DMS53 treated with DMSO at 0.1 percent for 48 hours (cell line): ENCODE measurements around the gene AGRN.
A peak's percentile ranks its signal among the peaks of the same experiment; 100 is the strongest.
"Not testable (repeated sequence)": the region's sequence is repeated elsewhere in the genome, so short reads cannot be mapped to it uniquely, and the experiment has no call there.

Experiments
- DNase-seq: peaks from one replicate; lab custom pipeline; 2025; ENCODE audit not compliant: unreplicated experiment; lab: John Stamatoyannopoulos, UW

Gene AGRN

GRCh38 chr1:1019122-1019999 is 559 bp upstream of the AGRN start:
- peak; percentile 65 for DNase-seq

GRCh38 chr1:1020415-1021009 is 592 bp downstream of the AGRN start:
- DNase-seq: no peak

GRCh38 chr1:1021010-1021919 is 1.3 kb downstream of the AGRN start:
- DNase-seq: peak; percentile 5

- no peak for DNase-seq
Observed at GRCh38 chr1:1021920-1022259, 2.0 kb downstream of the AGRN start.

- no peak for DNase-seq
Observed at GRCh38 chr1:1022302-1023009, 2.5 kb downstream of the AGRN start.

- no peak for DNase-seq
Observed at GRCh38 chr1:1023700-1024099, 3.8 kb downstream of the AGRN start.

DNA sequence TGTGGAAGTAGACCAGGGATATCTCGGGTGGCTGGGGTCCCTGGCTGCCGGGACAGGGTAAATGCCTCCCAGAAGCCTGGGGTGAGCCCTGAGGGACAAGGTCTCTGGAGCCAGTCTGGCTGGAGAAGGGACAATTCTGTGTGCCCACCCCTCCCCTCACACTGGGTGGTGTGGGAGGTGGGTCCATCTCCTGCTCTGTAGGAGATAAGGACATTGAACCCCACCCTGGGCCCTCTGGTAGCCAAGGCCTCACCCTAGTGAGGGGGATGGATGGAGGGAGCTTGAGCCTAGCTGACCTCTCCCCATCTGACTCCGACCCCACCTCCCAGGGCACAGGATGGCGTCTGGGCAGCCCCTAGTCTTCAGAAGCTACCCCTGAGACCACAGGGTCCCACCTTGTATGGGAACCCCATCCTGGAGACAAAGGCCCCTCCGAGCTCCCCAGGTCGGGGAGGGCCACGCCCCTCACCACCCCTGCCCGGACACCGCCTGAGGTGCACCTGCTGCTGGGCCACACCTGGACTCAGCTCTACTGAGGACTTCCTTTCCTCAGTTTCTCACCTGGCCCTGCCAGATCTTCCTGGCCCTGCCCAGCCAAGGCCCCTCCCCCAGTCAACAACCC is 4.3 kb downstream of the AGRN start:
- DNase-seq: no peak

DNA sequence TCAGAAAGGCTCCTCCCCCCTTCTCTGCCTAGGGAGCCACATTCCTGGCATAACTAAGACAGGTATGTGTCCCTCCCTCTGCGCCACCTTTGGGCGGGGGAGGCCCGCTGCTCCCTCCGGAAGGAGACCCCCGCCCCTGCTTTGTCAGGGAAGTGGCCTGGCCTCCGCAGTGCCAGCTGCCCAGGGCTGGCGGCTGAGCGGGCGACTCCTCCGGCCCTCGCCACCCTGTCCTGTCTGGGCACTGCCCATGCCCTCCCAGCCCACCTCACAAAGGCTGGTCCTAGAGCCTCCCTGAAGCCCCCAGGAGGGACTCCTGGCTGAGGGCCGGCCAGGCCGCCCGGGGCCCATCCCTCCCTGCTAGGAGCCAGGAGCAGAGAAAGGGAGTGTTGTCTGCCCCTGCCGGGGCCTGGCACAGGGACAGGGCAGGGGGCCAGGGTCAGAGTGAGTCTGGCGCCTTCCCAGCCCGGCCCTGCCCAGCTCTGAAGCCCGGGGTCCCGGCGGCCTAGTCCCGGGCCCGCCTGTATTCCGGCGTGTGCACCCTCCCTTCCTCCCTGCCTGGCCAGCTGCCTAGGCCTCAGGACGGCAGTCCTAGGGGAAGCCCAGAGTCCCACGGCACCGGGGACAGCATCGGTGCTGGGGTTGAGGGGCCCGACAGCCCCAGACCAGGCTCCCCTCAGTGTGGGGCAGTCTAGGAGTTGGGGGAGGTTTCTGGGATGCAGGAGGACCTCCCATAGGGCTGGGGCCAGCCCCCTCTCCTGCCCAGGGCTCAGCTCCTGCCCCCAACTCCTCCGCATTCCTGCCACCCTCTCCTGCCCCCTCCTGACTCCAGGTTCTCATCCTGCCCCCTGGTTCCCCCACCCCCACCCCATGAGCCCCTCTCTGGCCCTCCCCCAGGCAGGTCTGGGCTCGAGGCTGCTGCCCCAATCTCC is 5.1 kb downstream of the AGRN start:
- DNase-seq: no peak

- DNase-seq: no peak
Observed at GRCh38 chr1:1025730-1026129, 5.8 kb downstream of the AGRN start.

DNA sequence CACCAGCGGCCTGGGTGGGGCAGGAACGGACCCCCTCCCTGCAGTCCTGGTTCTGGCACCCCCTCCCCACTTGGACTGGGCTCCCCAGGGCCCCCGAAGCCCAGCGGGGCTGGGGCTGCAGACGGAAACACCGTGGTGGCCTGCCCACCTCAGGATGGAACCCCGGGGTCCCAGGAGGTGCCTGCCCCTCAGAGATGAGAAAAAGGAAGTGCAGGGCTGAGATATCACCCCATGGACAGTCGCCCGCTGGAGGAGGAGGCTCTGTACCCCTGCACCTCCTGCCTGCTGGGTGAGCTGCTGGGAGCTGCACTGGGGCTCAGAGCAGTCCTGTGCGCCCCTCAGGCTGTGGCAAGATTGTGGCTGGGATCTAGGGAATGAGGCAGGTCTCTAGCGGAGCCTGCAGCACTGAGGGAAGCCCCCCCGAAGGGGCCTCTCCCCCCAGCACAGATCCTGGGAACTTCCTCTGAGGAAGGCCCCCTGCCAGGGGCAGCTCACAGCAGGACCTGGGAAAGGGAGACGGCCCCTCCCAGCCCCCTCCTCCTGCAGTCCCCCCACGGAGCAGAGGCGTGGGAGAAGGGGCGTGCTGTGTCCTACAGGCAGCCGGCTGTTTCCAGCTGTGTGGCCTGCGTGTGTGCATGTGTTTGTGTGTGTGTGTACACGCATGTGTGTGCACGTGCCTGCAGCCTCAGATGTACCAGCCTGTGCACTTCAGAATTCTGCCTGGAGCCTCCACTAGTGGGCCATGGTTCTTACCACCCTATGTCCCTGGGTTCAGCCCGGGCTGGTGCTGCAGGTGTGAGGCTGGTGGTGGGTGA is 6.9 kb downstream of the AGRN start:
- DNase-seq: no peak

GRCh38 chr1:1027791-1028190 is 7.9 kb downstream of the AGRN start:
- no peak for DNase-seq

- not testable (repeated sequence) for DNase-seq
Observed at GRCh38 chr1:1030867-1031658, 11.1 kb downstream of the AGRN start.

GRCh38 chr1:1031659-1032235 is 11.8 kb downstream of the AGRN start:
- DNase-seq: no peak

DNA sequence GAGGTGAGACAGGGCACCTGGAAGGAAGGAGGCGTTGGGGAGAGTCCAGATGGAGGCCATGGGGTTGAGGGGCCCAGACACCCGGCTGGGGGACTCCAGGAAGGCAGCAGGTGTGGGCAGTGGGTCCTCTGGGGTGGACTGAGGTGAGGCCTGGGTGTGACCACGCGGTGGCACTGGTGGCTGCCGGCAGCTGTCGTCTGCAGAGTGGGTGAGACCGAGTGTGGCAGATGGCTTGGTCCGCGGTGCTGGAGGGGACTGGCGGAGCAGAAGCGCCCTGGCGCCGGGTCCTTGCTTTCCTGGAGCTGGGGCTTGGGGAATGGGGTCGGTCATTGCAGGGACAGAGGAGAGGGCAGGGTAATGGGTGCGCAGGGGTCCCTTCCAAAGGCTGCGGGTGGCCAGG is 12.5 kb downstream of the AGRN start:
- DNase-seq: no peak

GRCh38 chr1:1033009-1033587 is 13.2 kb downstream of the AGRN start:
- no peak for DNase-seq

DNA sequence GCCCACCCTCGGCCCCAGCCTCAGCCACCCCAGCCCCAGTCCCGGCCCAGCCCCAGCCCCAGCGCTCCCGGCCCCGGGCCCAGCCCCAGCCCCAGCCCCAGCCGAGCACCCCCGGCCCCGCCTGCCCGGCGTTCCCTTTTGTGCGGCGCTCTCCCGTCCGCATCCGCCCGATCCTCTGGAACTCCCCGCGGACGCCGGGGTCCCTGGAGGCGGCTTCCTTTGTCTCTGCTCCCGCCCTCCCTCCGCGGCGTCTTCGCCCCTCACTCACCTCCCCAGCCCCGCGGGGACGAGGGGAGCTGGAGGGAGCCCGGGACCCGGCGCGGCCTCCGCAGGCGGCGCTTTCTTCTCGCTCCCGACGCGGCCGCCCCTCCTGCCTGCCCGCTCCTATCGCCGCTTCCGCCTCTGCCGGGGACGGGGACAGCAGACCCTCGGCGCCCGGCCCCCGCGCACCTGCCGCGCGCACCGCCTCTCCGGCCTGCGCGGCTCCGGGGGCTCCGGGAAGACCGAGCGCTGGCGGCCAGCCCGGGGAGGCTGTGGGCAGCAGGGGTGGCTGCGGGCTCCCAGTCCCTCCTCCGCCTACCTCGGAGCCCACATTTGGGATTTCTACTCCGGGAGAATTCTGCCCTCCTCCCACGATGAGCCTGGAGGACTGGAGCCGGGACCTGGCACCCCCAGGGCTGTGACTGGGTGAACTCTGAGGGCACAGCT is 14.0 kb downstream of the AGRN start:
- no peak for DNase-seq

DNA sequence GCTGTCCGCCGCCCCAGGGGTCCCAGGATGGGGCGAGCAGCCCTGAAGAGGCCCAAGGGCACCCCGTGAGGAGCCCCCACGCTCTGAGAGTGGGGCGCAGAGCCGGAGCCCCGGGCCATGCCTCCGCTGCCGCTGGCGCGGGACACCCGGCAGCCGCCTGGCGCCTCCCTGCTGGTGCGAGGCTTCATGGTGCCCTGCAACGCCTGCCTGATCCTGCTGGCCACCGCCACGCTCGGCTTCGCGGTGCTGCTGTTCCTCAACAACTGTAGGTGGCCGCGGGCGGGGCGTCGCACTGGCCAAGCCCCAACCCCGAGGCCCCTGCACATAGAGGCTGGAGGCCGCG is 14.5 kb downstream of the AGRN start:
- no peak for DNase-seq
